Pulmonary artery endothelial cell (primary cell): ENCODE results near the gene ZYG11A. TPM values are rescaled to one million over a fixed set of nuclear protein-coding genes. Genes with fewer than 3 reads are reported as not detected.

ENCODE experiments used
- DNase-seq: peaks from one replicate; pipeline ENCODE4 v3.0.0-alpha.2; 2011; ENCODE audit warnings: low read depth, low spot score
- total RNA-seq: library from RNA; depleted of rRNA; stranded (reverse); fragments of >200 nt; gene quantifications from 2 replicates; pipeline ENCODE4 v1.2.3, GENCODE V29; 2014

ZYG11A gene
- total RNA-seq, 1 donor from 2014 or later, result 0.92 TPM

GRCh38 chr1:52876843-52877242 is 34.3 kb downstream of the ZYG11A start:
- no peak for DNase-seq

GRCh38 chr1:52877554-52877953 is 35.0 kb downstream of the ZYG11A start:
- DNase-seq, result no peak

- no peak for DNase-seq
Measured at GRCh38 chr1:52880206-52880605, 37.6 kb downstream of the ZYG11A start.

- DNase-seq, result no peak
Measured at GRCh38 chr1:52887483-52887882, 44.9 kb downstream of the ZYG11A start.

GRCh38 chr1:52892424-52893215 is 50.1 kb downstream of the ZYG11A start:
- no peak for DNase-seq

GRCh38 chr1:52899445-52899894 is 56.9 kb downstream of the ZYG11A start:
- DNase-seq, result no peak

- DNase-seq, result no peak
Measured at GRCh38 chr1:52900402-52900801, 57.8 kb downstream of the ZYG11A start.

- no peak for DNase-seq
Measured at GRCh38 chr1:52901384-52901783, 58.8 kb downstream of the ZYG11A start.

- DNase-seq, result no peak
Measured at GRCh38 chr1:52904208-52904926, 61.8 kb downstream of the ZYG11A start.

GRCh38 chr1:52904927-52905698 is 62.6 kb downstream of the ZYG11A start:
- DNase-seq, result no peak

GRCh38 chr1:52906135-52906603 is 63.6 kb downstream of the ZYG11A start:
- no peak for DNase-seq

- DNase-seq, result no peak
Measured at GRCh38 chr1:52907068-52907811, 64.7 kb downstream of the ZYG11A start.

GRCh38 chr1:52907812-52908153 is 65.2 kb downstream of the ZYG11A start:
- no peak for DNase-seq

GRCh38 chr1:52911541-52911940 is 69.0 kb downstream of the ZYG11A start:
- no peak for DNase-seq

- no peak for DNase-seq
Measured at GRCh38 chr1:52913014-52913413, 70.5 kb downstream of the ZYG11A start.

GRCh38 chr1:52913537-52913936 is 71.0 kb downstream of the ZYG11A start:
- DNase-seq, result no peak

- no peak for DNase-seq
Measured at GRCh38 chr1:52914463-52914862, 71.9 kb downstream of the ZYG11A start.

GRCh38 chr1:52915211-52915854 is 72.8 kb downstream of the ZYG11A start:
- no peak for DNase-seq

- DNase-seq, result no peak
Measured at GRCh38 chr1:52915855-52916220, 73.3 kb downstream of the ZYG11A start.

- DNase-seq, result no peak
Measured at GRCh38 chr1:52916241-52916975, 73.8 kb downstream of the ZYG11A start.
